Astrocyte (in vitro differentiated cells and primary cell): ENCODE results near the gene PPP1R12C. TPM values are rescaled to one million over a fixed set of nuclear protein-coding genes. Genes with fewer than 3 reads are reported as not detected.
A peak's percentile ranks its signal among the peaks of the same experiment; 100 is the strongest.

Source experiments
- DNase-seq: peaks from one replicate; pipeline ENCODE4 v3.0.0-alpha.2; 2010; ENCODE audit warnings: low read depth
- FAIRE-seq: peaks from 2 replicates; lab custom pipeline; 2011; peaks lifted over from hg19 to GRCh38; lab: Jason Lieb, UNC
- H2AFZ ChIP-seq: 2 replicates; pipeline ENCODE4 v1.6.0; 2012; ENCODE audit warnings: low read depth, low read length, inconsistent platforms
- H3K27ac ChIP-seq: 2 replicates; pipeline ENCODE4 v1.5.1; 2011; ENCODE audit warnings: low read depth, low read length, inconsistent platforms
- H3K27me3 ChIP-seq: 2 replicates; pipeline ENCODE4 v1.6.0; 2011; ENCODE audit warnings: low read length, inconsistent platforms; ENCODE audit not compliant: insufficient read depth
- H3K36me3 ChIP-seq: 2 replicates; pipeline ENCODE4 v1.5.1; 2011; ENCODE audit warnings: low read length, inconsistent platforms; ENCODE audit not compliant: insufficient read depth
- H3K4me1 ChIP-seq: 2 replicates; pipeline ENCODE4 v1.5.1; 2011; ENCODE audit warnings: low read length, inconsistent platforms; ENCODE audit not compliant: insufficient read depth
- H3K4me2 ChIP-seq: 2 replicates; pipeline ENCODE4 v1.6.0; 2012; ENCODE audit warnings: low read length, inconsistent platforms
- H3K4me3 ChIP-seq: 2 replicates; pipeline ENCODE4 v1.5.1; 2011; ENCODE audit warnings: low read depth, mild to moderate bottlenecking, low read length, inconsistent platforms; ENCODE audit not compliant: insufficient read depth
- H3K79me2 ChIP-seq: 2 replicates; pipeline ENCODE4 v1.6.0; 2012; ENCODE audit warnings: mild to moderate bottlenecking, low read length, inconsistent platforms; ENCODE audit not compliant: insufficient read depth
- H3K9ac ChIP-seq: 2 replicates; pipeline ENCODE4 v1.6.0; 2012; ENCODE audit warnings: mild to moderate bottlenecking, low read length, inconsistent platforms
- H3K9me3 ChIP-seq: 2 replicates; pipeline ENCODE4 v1.5.1; 2012; ENCODE audit warnings: low read depth, mild to moderate bottlenecking, low read length, inconsistent platforms; ENCODE audit not compliant: insufficient read depth
- H4K20me1 ChIP-seq: 2 replicates; pipeline ENCODE4 v1.6.0; 2012; ENCODE audit warnings: low read length, inconsistent platforms; ENCODE audit not compliant: insufficient read depth
- H3K27ac Mint-ChIP-seq: one replicate; pipeline ENCODE4 v1.8.0; 2021; ENCODE audit warnings: mild to moderate bottlenecking, mixed read lengths; ENCODE audit not compliant: unreplicated experiment
- H3K27me3 Mint-ChIP-seq: one replicate; pipeline ENCODE4 v1.8.0; 2021; ENCODE audit warnings: low read depth, mixed read lengths; ENCODE audit not compliant: unreplicated experiment
- H3K36me3 Mint-ChIP-seq: one replicate; pipeline ENCODE4 v1.8.0; 2021; ENCODE audit warnings: low read depth, mixed read lengths; ENCODE audit not compliant: unreplicated experiment
- H3K4me1 Mint-ChIP-seq: one replicate; pipeline ENCODE4 v1.8.0; 2021; ENCODE audit warnings: low read depth, mixed read lengths; ENCODE audit not compliant: unreplicated experiment
- H3K4me3 Mint-ChIP-seq: one replicate; pipeline ENCODE4 v1.8.0; 2021; ENCODE audit warnings: mild to moderate bottlenecking, moderate library complexity, mixed read lengths; ENCODE audit not compliant: unreplicated experiment
- H3K9me3 Mint-ChIP-seq: one replicate; pipeline ENCODE4 v1.8.0; 2021; ENCODE audit warnings: mild to moderate bottlenecking, mixed read lengths; ENCODE audit not compliant: unreplicated experiment
- CTCF ChIP-seq: IDR thresholded peaks from 2 replicates; pipeline ENCODE4 v1.5.1; 2011; ENCODE audit warnings: low read depth, mild to moderate bottlenecking, inconsistent platforms, low read length, moderate library complexity; ENCODE audit not compliant: insufficient read depth
- EZH2 ChIP-seq: IDR thresholded peaks from 2 replicates; pipeline ENCODE4 v1.6.1; 2012; ENCODE audit warnings: mild to moderate bottlenecking, low read length, inconsistent platforms; ENCODE audit not compliant: insufficient read depth
- total RNA-seq: library from RNA; stranded (reverse); gene quantifications from 2 replicates; pipeline ENCODE4 v1.2.1, GENCODE V29; 2021

PPP1R12C gene
- total RNA-seq, 1 donor from 2014 or later = 86.2 TPM

DNA sequence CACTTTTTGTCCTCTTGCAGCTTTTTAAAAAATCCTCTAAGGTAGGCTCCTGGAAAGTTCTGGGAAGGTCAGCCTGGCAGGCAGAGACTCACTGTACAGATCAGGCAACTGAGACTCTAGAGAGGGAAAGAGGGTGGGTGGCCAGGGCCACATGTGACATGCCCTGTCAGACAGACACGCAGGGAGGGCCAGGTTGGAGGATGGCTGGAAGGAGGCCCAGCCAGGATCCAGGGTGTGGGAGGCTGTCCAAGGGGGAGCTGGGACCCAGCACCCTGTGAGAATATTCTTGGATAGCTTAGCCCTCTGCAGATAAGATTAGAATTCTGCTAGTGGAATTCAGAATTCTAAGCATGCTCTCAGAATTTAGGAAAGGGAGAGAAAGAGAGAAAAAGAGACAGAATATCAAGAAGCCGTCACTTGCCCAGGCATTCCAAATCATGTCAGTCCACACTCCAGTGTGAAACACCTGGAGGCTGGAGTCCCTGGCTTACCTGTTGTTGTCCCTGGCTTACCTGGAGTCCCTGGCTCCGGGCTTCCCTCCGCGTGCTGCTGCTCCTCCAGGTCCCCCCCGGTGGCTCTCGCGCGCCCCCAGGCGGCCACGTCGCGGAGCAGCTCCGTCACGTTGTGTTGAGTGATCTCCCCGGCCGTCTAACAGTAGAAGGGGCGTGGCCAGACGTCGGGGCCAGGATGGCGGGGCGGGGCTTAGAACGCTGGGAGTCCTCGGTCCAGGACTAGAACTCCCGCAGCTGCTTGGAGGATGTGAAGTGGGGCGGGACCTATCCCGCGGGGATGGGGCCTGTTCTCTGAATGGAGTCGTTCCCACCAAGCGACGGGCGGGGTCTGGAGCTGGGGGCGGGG, 42.9 kb upstream of the PPP1R12C start:
- Histone ChIP-seq H3K9me3 (no peaks in the 10 kb centered on the region), H3K79me2 (no peaks in the 10 kb centered on the region), H3K9ac (no peak overlapping the region), H4K20me1 (no peaks in the 10 kb centered on the region), H3K4me2 (no peak overlapping the region), H3K4me1 (peaks cover 6% of the 10 kb centered on the region), H3K36me3 (no peaks in the 10 kb centered on the region), H2AFZ (no peak overlapping the region), H3K4me3 (no peak overlapping the region), H3K27ac (no peak overlapping the region), H3K27me3 (peaks cover 16% of the 10 kb centered on the region)
- peaks cover 30% of the 10 kb centered on the region for H3K27me3 Mint-ChIP-seq
- peak overlapping the region; percentile 45 for H3K4me3 Mint-ChIP-seq
- DNase-seq (peak; percentile 29), FAIRE-seq (no peak)
- H3K27ac Mint-ChIP-seq = no peak overlapping the region
- H3K36me3 Mint-ChIP-seq = no peaks in the 10 kb centered on the region
- TF ChIP-seq EZH2 (no peak), CTCF (peak; percentile 56)
- H3K4me1 Mint-ChIP-seq = peaks cover 3% of the 10 kb centered on the region
- no peaks in the 10 kb centered on the region for H3K9me3 Mint-ChIP-seq

DNA sequence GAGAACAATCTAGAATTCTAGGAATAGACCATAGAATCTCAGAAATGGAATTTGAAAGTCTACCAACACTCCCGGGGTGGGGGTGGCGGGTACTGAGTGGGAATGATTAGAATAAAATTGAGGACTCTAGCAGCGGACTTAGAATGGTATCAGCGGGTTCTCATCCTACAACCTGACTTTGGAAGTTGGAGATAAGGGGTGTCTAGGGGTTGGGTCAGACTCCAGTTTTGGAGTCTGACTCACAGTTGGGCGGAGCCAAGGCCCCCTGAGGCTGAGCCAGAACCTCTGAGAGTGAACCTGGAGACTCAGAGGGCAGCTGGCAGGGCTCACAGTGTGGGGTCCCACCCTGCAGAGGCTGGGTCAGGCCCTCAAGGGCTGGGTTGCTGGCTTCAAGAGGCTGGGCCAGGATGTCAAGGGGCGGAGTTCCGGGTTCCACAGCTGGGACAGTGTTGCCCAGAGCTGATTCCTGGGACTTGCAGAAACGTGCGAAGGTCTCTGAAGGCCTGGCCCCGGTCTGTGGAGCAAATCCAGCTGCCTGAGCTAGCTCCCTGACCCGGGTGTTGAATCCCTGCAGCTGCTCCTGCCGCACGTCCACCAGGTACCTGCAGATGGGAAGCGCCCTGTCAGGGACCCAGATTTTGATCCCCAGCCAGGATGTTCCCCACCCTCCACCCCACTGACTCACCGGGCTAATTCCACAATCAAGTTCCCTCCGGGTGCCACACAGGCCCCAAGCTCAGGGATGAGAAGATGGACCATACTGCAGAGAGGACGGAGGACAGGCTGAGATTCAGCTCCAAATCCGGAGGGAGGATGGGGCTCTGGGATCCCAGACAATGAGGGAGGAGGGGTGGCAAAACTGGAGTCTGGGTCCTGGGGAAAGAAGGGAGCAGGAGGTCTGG, 41.7 kb upstream of the PPP1R12C start:
- no peaks in the 10 kb centered on the region for H3K36me3 ChIP-seq
- Mint-ChIP-seq H3K9me3 (no peaks in the 10 kb centered on the region), H3K36me3 (no peaks in the 10 kb centered on the region), H3K4me3 (no peak overlapping the region), H3K27me3 (peaks cover 35% of the 10 kb centered on the region), H3K4me1 (peaks cover 3% of the 10 kb centered on the region), H3K27ac (peak overlapping the region; percentile 53)
- no peaks in the 10 kb centered on the region for H4K20me1 ChIP-seq
- no peak for DNase-seq
- H3K27me3 ChIP-seq = peaks cover 16% of the 10 kb centered on the region
- peaks cover 6% of the 10 kb centered on the region for H3K4me1 ChIP-seq
- H3K4me3 ChIP-seq = no peak overlapping the region
- no peak for FAIRE-seq
- H3K79me2 ChIP-seq = no peaks in the 10 kb centered on the region
- H3K27ac ChIP-seq = no peak overlapping the region
- no peak overlapping the region for H3K4me2 ChIP-seq
- H3K9me3 ChIP-seq = no peaks in the 10 kb centered on the region
- TF ChIP-seq EZH2 (no peak), CTCF (no peak)
- H3K9ac ChIP-seq = no peak overlapping the region
- no peak overlapping the region for H2AFZ ChIP-seq
